Measurements from ENCODE around the gene DDX47. TPM values are rescaled to one million over a fixed set of nuclear protein-coding genes. Genes with fewer than 3 reads are reported as not detected.

Gene DDX47
- polyA plus RNA-seq, 1 experiment: 113 TPM

GRCh38 chr12:12784911-12785814, 28.0 kb upstream of the DDX47 start, which contains the start of gene APOLD1:
Gene APOLD1, plus strand, starts transcription at chr12:12785659. Its CDS starts 33 bp downstream, at chr12:12785692.
- ChIA-PET POLR2A (no interaction called here), CTCF (interaction anchor here (0.8 kb wide), 1 partner anchor 50 kb away, joined by 5 read pairs; no protein-coding TSS in a partner anchor)
- no peak within 1 kb of the TSS for H3K27ac ChIP-seq (ENCODE audit: low read depth, low read length)
- H3K27me3 ChIP-seq (ENCODE audit: control insufficient read depth, insufficient read depth, low read length): no peaks in the 10 kb centered on the region
- peak within 1 kb of the TSS; percentile 63 for H3K4me3 ChIP-seq (ENCODE audit: low read depth, low read length)
- no peak for TF ChIP-seq CTCF (IDR thresholded peaks at IDR 0.05; ENCODE audit: low read depth, low read length)
- DNase-seq (ENCODE audit: low read depth, low spot score): no peak
- H3K9me3 ChIP-seq (ENCODE audit: control insufficient read depth, insufficient read depth, low read length): peaks cover 6% of the 10 kb centered on the region; the same call in 1 of the 2 replicates

- ChIA-PET POLR2A (interaction anchor here (0.6 to 1.2 kb wide), 6 partner anchors 17 to 388 kb away, joined by 3 to 13 read pairs (median 3); no protein-coding TSS in a partner anchor), CTCF (interaction anchor here (1.0 to 4.7 kb wide), 6 partner anchors 18 to 425 kb away, joined by 4 to 33 read pairs (median 24); partner anchors contain the start of gene DDX47)
- peak overlapping the region; percentile 42 for H3K27ac ChIP-seq (ENCODE audit: low read depth, low read length)
- no peak for TF ChIP-seq CTCF (IDR thresholded peaks at IDR 0.05; ENCODE audit: low read depth, low read length)
- peak overlapping the region; percentile 63 for H3K4me3 ChIP-seq (ENCODE audit: low read depth, low read length)
- no peak for DNase-seq (ENCODE audit: low read depth, low spot score)
- H3K27me3 ChIP-seq (ENCODE audit: control insufficient read depth, insufficient read depth, low read length): no peaks in the 10 kb centered on the region
- peaks cover 6% of the 10 kb centered on the region; the same call in 1 of the 2 replicates for H3K9me3 ChIP-seq (ENCODE audit: control insufficient read depth, insufficient read depth, low read length)
Measured at GRCh38 chr12:12786351-12786705, 26.8 kb upstream of the DDX47 start.

- no peak for DNase-seq (ENCODE audit: low read depth, low spot score)
- no peak for TF ChIP-seq CTCF (IDR thresholded peaks at IDR 0.05; ENCODE audit: low read depth, low read length)
- H3K9me3 ChIP-seq (ENCODE audit: control insufficient read depth, insufficient read depth, low read length): peaks cover 6% of the 10 kb centered on the region; the same call in 1 of the 2 replicates
- ChIA-PET POLR2A (interaction anchor here (0.6 to 1.2 kb wide), 14 partner anchors 8 to 389 kb away, joined by 3 to 13 read pairs (median 3); no protein-coding TSS in a partner anchor), CTCF (interaction anchor here (1.0 to 4.7 kb wide), 7 partner anchors 18 to 425 kb away, joined by 4 to 33 read pairs (median 18); partner anchors contain the start of gene DDX47)
- H3K27ac ChIP-seq (ENCODE audit: low read depth, low read length): peak overlapping the region; percentile 84
- H3K4me3 ChIP-seq (ENCODE audit: low read depth, low read length): peak overlapping the region; percentile 63
- no peaks in the 10 kb centered on the region for H3K27me3 ChIP-seq (ENCODE audit: control insufficient read depth, insufficient read depth, low read length)
Measured at GRCh38 chr12:12786706-12787601, 26.2 kb upstream of the DDX47 start.

GRCh38 chr12:12788131-12788530, 25.0 kb upstream of the DDX47 start:
- TF ChIP-seq CTCF (IDR thresholded peaks at IDR 0.05; ENCODE audit: low read depth, low read length): no peak
- Histone ChIP-seq H3K4me3 (ENCODE audit: low read depth, low read length) (no peak overlapping the region), H3K27me3 (ENCODE audit: control insufficient read depth, insufficient read depth, low read length) (no peaks in the 10 kb centered on the region), H3K9me3 (ENCODE audit: control insufficient read depth, insufficient read depth, low read length) (peaks cover 6% of the 10 kb centered on the region; the same call in 1 of the 2 replicates), H3K27ac (ENCODE audit: low read depth, low read length) (no peak overlapping the region)
- ChIA-PET POLR2A (interaction anchor here (0.6 to 1.0 kb wide), 3 partner anchors 9 to 423 kb away, joined by 3 to 8 read pairs (median 3); no protein-coding TSS in a partner anchor), CTCF (interaction anchor here (0.6 to 4.7 kb wide), 14 partner anchors 11 to 424 kb away, joined by 3 to 33 read pairs (median 16); partner anchors contain the start of gene DDX47)
- DNase-seq (ENCODE audit: low read depth, low spot score): no peak
